NCI-H2171 treated with DMSO at 0.1 percent for 48 hours (cell line): ENCODE results near the gene EHBP1L1.
"Not testable (repeated sequence)": the region's sequence is repeated elsewhere in the genome, so short reads cannot be mapped to it uniquely, and the experiment has no call there.

Source experiments
- DNase-seq: peaks from one replicate; lab custom pipeline; 2025; lab: John Stamatoyannopoulos, UW

EHBP1L1 gene

GRCh38 chr11:65560555-65561418 is 15.1 kb upstream of the EHBP1L1 start:
- DNase-seq: peak; percentile 56

DNA sequence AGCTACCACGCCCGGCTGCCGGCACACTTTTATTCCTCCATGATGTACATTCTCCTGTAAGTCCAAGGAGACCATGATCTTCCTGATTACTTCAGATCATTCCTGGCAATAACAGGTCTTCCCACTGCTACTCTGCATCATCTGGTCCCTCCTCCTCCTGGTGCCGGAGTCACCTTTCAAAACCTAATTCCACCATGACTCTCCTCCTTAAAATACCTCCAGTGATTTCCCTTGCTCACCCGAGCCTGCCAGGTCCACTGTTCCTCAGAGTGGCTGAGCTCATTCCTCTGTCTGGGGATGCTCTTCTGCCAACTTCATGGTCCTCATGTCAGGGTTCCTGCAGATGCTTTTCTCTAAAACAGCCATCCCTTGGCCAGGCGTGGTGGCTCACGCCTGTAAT is 13.8 kb upstream of the EHBP1L1 start:
- no peak for DNase-seq

DNA sequence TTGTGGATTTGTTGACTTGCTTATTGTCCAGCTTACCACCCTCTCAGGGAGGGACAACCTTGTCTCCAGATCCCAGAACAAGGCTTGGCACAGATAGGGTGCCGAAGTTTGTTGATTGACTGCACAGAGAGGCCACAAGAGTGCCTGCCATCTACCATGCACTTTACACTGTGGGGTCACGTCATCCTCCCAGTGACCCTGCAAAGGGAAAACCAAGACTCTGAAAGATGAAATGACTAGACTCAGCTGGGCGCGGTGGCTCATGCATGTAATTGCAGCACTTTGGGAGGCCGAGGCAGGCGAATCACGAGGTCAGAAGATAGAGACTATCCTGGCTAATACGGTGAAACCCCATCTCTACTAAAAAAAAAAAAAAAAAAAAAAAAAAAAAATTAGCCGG is 13.1 kb upstream of the EHBP1L1 start:
- no peak for DNase-seq

DNA sequence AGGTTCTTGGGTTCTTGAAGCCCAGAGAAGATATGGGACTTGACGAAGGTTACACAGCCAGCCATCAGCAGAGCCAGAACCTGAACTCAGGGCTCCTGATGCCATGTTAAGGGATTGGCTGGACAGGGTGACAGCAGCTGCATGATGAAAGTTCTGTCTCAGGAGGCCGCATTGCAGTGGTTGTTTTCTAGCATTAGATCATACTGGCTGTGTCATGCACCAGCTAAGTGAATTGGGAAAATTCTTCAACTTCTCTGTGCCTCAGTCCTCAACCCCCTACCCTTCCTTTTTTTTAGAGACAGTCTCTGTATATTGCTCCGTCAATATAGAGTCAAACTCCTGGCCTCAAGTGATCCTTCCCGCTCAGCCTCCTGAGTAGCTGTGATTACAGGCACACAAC is 12.3 kb upstream of the EHBP1L1 start:
- DNase-seq: no peak

GRCh38 chr11:65564879-65565559 is 10.8 kb upstream of the EHBP1L1 start:
- not testable (repeated sequence) for DNase-seq

DNA sequence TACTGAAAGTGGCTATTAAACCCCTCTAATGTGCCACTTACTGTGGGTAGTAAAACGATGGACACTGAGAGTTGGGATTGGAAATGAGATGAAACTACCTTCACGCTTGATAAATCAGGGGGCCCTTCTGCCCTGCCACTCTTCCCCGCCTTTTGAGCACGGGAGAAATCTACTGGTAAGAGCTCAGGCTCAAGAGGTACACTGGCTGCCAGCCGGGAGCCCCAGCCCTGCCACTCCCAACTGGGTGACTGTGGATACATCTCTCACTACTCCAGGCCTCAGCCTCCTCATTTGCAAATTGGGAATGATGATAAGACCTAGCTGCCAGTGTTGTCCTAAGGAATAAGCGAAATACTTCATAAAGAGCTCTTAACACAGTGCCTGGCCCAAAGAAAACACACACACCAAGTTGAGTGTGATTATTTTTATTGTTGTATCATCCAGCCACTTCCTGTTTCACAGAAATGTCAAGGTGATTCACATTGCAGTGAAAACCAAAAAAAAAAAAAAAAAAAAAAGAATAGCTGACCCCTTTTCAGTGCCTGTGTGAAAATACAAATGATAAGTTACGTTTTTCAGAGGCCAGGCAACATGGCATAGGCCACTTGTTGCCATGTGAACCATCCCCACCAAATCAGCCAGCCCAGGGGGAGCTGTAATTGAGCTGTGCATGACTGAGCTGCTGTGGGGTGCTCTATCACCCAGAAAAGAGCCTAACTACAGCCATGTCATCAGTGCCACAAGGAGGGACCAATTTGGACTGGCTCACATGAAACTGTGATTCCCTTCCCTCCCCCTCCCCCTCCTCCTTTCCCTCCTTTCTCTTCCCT is 10.0 kb upstream of the EHBP1L1 start:
- no peak for DNase-seq

GRCh38 chr11:65569164-65569972 is 6.5 kb upstream of the EHBP1L1 start:
- DNase-seq: no peak

DNA sequence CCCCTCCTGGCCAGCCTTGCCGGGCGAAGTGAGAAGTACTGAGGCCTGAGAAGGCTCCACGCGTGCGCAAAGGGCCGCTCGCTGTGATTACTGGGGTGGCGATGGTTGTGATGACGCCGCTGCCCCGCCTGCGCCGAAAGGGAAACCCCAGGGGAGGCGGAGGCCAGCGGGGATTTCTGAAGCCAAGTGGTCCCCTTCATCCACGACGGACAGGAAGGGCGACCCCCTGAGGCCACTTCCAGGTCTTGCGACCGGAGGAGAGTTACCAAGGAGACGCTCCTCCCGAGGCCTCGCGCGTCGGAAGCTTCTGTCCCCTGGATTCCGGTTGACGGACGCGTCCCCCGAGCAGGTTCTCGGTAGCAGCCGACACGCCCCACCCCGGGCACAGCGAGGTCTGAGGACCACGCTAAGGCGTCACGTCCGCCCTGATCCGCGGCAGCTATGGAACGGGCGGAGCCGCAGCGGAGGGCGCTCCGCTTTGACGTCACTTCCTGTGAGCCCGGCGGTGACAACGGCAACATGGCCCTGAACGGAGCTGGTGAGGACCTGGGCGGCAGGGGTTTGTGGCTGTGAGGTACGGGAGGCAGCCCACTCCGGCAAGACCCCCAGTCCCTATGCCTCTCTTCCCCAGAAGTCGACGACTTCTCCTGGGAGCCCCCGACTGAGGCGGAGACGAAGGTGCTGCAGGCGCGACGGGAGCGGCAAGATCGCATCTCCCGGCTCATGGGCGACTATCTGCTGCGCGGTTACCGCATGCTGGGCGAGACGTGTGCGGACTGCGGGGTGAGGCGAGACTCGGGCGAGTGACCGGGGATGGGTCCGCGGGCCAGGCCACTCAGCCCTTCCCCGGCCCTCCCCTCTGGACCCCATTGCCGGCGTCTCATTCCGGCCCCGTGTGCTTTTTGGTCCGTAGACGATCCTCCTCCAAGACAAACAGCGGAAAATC is 5.6 kb upstream of the EHBP1L1 start, which contains the start of gene ZNRD2:
ZNRD2 (plus strand) TSS at position 505 of the 946 bp plus-strand sequence; CDS start at position 520, 15 bp downstream.
- DNase-seq: peak; percentile 97

DNA sequence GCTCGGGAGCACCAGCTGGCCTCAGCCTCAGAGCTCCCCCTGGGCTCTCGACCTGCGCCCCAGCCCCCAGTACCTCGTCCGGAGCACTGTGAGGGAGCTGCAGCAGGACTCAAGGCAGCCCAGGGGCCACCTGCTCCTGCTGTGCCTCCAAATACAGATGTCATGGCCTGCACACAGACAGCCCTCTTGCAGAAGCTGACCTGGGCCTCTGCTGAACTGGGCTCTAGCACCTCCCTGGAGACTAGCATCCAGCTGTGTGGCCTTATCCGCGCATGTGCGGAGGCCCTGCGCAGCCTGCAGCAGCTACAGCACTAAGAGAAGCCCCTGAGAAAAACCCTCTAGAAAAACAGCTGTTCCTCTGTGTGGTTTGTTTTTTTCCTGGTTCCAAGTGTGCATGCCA is 4.4 kb upstream of the EHBP1L1 start:
- DNase-seq: no peak

- DNase-seq: peak; percentile 68
Measured at GRCh38 chr11:65571940-65572339, 3.9 kb upstream of the EHBP1L1 start.

DNA sequence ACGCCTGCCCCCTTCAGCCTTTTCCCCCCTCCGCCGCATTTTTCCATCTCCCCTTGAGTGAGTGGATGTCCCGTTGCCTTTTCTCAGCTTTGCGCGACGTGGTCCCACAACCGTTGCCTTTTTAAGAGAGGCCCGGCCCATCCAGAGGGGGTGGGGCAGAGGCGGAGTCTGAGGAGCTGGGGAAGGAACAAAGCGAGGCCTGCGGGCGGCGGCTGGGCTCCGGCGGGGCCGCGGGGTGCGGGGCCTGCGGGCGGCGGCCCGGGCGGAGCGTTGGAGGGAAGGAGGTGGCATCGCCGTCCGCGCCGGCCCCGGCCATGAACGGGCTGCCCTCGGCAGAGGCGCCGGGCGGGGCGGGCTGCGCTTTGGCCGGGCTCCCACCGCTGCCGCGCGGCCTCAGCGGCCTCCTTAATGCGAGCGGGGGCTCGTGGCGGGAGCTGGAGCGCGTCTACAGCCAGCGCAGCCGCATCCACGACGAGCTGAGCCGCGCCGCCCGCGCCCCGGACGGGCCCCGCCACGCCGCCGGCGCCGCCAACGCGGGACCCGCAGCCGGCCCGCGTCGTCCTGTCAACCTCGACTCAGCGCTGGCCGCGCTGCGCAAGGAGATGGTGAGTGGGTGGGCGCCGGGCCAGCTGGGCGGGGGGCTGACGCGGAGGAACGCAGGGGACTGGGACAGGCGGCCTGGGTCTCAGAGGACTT is 3.3 kb upstream of the EHBP1L1 start, which contains the start of gene FAM89B:
FAM89B (plus strand) TSS at position 183 of the 696 bp plus-strand sequence; CDS start at position 315, 132 bp downstream.
- DNase-seq: peak; percentile 79

DNA sequence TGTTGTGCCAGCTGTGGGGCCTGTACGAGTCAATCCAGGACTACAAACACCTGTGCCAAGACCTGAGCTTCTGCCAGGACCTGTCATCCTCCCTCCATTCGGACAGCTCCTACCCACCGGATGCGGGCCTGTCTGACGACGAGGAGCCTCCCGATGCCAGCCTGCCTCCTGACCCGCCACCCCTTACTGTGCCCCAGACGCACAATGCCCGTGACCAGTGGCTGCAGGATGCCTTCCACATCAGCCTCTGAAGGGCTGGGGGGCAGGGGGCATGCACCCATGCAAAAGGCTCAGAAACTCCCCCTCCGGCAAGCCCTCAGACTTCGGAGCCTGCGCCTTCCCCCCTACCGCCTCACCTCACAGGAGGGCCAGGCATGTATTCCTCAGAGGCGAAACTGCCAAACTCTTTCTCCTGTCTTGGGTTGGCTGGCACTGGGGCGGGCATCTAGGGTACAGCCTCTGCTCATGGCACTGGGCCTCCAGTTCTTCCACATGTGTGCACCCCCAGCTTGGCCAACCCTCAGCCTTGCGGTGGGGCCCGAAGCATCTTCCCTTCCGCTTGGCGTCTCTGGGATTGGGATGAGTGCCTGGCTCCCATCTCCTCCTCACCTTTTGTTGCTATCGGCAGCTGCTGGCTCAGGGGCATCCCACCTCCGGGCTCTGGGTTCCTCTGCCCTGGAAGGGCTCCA is 2.3 kb upstream of the EHBP1L1 start:
- DNase-seq: no peak

DNA sequence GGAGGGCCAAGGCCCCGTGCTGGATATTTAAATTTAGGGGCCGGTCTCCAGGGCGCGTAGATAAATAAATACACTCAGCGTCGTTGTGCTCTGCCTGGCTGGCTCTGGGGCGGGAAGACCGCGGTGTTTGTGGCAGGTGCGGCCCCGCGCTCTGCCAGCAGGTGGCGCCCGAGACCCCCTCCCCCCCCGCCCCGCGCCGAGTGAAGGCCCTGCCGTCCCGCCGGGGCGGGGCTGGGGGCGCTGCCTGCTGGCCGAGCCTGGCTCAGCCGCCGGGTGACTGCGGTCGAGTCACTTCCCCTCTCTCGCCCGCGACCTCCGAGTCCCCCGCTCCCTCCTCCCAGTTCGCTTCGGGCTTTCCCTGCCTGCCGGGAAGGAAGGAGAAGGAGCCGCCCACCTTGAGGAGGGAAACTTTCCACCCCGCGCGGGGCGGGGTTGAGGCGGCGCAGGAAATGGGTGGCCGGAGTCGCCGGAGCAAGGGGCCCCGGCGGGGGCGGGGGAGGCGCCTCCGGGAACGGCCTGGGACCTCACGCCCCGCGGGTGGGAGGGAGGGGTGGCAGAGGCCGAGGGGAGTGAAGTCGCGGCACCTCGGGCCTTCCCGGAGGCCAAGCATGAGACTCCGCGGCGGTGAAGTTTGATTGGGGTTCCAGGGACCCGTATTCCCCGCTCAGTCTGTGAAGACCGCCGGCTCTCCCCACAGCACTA is 1.6 kb upstream of the EHBP1L1 start:
- peak; percentile 74 for DNase-seq

DNA sequence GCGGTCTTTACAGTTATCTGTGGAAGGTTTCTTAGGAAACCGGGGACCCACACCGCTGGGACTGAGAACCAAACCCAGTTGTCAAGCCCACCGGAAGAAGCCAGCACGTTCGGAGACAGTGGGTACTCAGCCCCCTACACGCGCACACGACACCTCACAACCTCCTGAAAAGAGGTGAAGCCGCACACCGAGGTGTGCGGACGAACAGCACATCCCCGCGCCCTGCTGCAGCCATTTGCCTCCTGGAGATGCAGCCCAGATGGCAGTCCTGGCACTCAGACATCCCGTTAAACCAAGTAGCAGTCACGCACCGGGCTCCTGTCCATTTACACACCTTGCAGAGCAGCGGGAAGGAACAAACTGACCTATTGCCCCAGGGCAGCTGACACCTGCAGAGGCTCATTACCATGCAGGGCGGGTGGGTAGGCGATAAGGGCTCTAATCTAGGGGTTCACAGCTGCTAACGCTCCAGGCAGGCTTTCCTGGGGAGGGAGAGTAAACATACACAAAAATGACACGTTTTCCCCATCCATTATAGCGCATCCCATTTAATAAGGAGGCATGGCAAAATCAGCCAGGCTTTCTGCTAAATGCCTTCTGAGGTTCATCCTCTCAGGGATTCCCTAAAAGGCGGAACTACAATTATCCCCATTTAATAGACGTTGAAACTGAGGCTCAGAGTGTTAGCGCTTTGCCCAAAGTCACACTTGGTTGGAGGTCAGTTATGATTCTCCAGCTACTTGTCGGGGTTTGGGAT is 864 bp upstream of the EHBP1L1 start:
- peak; percentile 56 for DNase-seq

- DNase-seq: no peak
Measured at GRCh38 chr11:65576232-65576866, 496 bp downstream of the EHBP1L1 start.

GRCh38 chr11:65576867-65577755 is 1.3 kb downstream of the EHBP1L1 start:
- DNase-seq: no peak
